Right renal cortex interstitium (tissue), 3 donors: Measurements from ENCODE around the gene OCIAD1. TPM values are rescaled to one million over a fixed set of nuclear protein-coding genes. Genes with fewer than 3 reads are reported as not detected.
A peak's percentile ranks its signal among the peaks of the same experiment; 100 is the strongest.
"Not testable (repeated sequence)": the region's sequence is repeated elsewhere in the genome, so short reads cannot be mapped to it uniquely, and the experiment has no call there.

Source experiments
- DNase-seq, 3 donors: peaks; one replicate each; pipeline ENCODE4 v3.0.0-alpha.2; 2013; ENCODE audit warnings: low read depth in 3 of 3, low spot score in 2 of 3
- polyA plus RNA-seq, 3 donors: library from polyadenylated mRNA; unstranded; fragments of 120-200 nt; gene quantifications; one replicate each; pipeline ENCODE4 v1.2.1, GENCODE V29; 2013; ENCODE audit not compliant: insufficient read length in 3 of 3

The OCIAD1 gene
- polyA plus RNA-seq, 3 donors: 243 to 279 (median 251) TPM

- DNase-seq: not testable (repeated sequence)
These were observed 14.6 kb upstream of the OCIAD1 start for GRCh38 chr4:48816297-48816696.

- no peak for DNase-seq
These were observed 13.9 kb upstream of the OCIAD1 start for GRCh38 chr4:48816971-48817370.

- not testable (repeated sequence) for DNase-seq
These were observed 9.5 kb upstream of the OCIAD1 start for GRCh38 chr4:48821431-48821830.

GRCh38 chr4:48827622-48828021, 3.3 kb upstream of the OCIAD1 start:
- DNase-seq: no peak

GRCh38 chr4:48831532-48832030, 693 bp downstream of the OCIAD1 start:
- peak in 1 of 3 donors; percentile 54 for DNase-seq

- DNase-seq: no peak
These were observed 1.7 kb downstream of the OCIAD1 start for GRCh38 chr4:48832571-48832970.

GRCh38 chr4:48836658-48837057, 5.8 kb downstream of the OCIAD1 start:
- DNase-seq: no peak

- DNase-seq: no peak
These were observed 10.3 kb downstream of the OCIAD1 start for GRCh38 chr4:48841045-48841827.

- no peak for DNase-seq
These were observed 14.0 kb downstream of the OCIAD1 start for GRCh38 chr4:48844843-48845242.

GRCh38 chr4:48848799-48849198, 17.9 kb downstream of the OCIAD1 start:
- DNase-seq: not testable (repeated sequence)

- DNase-seq: no peak
These were observed 20.8 kb downstream of the OCIAD1 start for GRCh38 chr4:48851651-48852050.

GRCh38 chr4:48853604-48854394, 22.9 kb downstream of the OCIAD1 start:
- DNase-seq: no peak

- no peak for DNase-seq
These were observed 23.5 kb downstream of the OCIAD1 start for GRCh38 chr4:48854395-48854683.

GRCh38 chr4:48854982-48855381, 24.1 kb downstream of the OCIAD1 start:
- no peak for DNase-seq

- DNase-seq: no peak
These were observed 27.2 kb downstream of the OCIAD1 start for GRCh38 chr4:48858130-48858529.

GRCh38 chr4:48862038-48862437, 31.1 kb downstream of the OCIAD1 start:
- no peak for DNase-seq

- no peak for DNase-seq
These were observed 31.8 kb downstream of the OCIAD1 start for GRCh38 chr4:48862661-48863060.

GRCh38 chr4:48863728-48864127, 32.8 kb downstream of the OCIAD1 start:
- no peak for DNase-seq

GRCh38 chr4:48864696-48865095, 33.8 kb downstream of the OCIAD1 start:
- DNase-seq: not testable (repeated sequence)

GRCh38 chr4:48877827-48878535, 47.1 kb downstream of the OCIAD1 start:
- DNase-seq: no peak
